ENCODE results near the gene BPIFB3.

BPIFB3 gene

DNA sequence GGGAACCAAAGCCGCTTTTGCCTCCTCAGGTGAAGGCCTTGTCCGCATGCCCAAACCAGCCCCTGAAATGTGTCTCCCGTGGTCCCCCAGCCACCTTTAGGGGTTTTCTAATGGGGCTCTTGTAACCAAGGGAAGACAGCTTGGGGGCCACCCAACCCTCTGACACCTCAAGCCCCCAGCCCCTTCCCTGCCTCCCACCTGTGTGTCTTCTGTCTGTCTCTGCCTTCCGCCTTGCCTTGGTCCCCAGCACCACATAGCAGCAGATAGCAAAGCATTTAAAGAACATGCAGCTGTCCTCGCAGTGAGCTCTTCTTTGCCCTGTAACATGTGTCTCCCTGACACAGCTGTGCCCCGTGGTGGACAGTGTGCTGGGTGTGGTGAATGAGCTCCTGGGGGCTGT lies 9.6 kb downstream of the BPIFB3 start:
- DNase-seq: no peak

DNA sequence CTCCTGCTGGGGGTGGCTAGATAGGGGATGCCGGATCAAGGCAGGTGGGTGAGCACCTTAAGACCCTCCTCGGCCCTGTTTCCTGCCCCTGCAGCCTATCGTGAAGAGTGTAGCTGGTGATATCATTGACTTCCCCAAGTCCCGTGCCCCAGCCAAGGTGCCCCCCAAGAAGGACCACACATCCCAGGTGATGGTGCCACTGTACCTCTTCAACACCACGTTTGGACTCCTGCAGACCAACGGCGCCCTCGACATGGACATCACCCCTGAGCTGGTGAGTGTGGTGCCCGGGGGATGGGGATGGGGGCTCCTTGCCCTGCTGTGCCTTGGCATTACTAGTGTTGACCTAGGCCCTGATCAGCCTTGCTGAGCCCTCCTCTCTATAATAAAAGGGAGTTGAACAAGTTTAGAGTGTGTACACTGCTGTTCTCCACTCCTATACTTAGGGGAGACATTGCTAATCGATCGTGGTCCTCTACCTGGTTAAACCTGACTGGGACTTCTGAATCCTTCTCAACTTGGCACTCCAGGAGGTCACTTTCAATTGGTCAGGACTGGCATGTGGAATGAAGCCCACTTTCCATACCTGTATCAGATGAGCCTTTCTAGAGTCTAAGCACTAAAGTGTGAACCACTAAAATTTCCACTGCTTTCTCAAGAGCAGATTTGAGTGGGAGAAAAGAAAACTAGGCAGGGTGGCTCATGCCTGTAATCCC lies 11.0 kb downstream of the BPIFB3 start:
- no peak for DNase-seq

DNA sequence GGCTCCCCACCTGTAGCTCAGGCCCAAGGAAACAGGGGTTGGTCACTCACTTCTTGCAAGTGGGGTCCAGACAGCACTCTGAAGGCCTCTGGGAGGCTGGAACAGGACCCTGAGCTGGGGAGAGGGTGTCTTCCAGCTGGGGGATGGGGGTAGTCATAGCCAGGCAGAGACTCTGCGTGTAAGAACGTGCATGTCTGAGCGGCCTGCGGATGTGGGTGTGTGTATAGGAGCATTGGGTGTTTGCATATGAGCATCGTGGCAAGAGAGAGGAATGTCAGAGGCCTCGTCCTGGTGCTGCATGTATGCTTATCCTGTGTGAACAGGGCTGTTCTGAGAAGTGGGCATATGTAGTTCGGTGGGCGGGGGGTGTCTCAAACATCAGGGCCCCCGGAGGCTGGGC lies 12.1 kb downstream of the BPIFB3 start:
- no peak for DNase-seq

DNA sequence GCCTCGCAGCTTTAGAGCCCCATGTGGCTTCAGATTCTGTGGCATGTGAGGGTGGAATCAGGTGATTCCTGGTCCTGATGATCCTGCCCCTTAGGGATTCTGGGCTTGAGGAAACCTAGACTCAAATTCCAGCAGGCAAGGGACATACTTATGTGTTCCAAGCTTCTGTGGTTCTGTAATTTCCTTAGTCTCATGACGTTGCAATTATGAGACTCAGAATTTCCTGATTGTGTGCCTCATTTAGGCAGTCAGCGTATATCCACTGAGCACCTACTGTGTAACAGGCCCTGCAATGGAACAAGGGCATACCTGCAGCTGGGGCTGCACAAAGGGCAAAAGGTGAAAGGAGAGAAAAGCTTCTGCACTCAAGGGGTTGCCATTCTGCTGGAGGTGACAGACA lies 14.1 kb downstream of the BPIFB3 start:
- no peak for DNase-seq

DNA sequence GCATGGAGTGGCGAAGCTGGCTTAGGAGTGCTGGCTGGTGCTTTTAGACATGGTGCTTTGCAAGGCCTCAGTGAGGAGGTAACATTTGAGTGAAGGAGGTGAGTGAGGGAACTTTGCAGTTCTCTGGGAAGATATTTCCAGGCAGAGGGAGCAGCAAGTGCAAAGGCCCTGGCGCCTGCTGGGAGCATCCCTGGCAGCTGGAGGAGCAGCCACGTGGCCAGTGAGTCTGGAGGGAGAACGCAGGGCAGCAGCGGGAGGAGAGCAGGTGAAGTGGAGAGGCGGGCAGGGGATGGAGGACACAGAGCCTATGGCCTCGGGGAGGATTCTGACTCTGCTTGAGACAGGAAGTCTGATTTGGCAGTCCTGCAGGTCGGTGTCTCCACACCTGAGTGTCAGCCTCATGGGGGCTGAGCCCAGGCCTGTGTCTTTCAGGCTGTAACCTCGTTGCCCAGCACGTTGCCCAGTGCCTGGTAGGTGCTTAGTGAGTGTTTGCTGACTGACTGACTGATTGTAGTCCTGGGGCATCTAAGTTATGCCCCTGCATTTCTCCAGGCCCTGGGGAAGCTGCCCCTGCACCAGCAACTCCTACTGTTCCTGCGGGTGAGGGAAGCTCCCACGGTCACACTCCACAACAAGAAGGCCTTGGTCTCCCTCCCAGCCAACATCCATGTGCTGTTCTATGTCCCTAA lies 14.7 kb downstream of the BPIFB3 start:
- DNase-seq: no peak

DNA sequence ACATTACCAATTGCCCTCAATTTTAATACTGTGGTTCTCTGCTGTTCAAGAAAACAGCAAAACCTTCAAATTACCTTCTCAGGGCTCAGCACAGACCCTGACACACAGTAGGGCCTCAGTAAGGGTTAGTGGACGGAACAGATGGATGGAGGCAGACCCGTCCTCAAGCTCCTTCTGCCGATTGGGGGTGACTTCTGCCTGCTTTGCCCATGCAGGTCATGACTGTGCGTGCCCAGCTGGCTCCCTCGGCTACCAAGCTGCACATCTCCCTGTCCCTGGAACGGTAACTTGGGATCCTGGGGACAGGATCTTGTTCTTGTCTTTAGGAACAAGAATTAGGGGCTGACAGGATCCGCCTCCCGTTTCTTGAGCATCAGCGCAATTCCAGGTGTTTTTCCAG lies 16.0 kb downstream of the BPIFB3 start:
- DNase-seq: no peak

DNA sequence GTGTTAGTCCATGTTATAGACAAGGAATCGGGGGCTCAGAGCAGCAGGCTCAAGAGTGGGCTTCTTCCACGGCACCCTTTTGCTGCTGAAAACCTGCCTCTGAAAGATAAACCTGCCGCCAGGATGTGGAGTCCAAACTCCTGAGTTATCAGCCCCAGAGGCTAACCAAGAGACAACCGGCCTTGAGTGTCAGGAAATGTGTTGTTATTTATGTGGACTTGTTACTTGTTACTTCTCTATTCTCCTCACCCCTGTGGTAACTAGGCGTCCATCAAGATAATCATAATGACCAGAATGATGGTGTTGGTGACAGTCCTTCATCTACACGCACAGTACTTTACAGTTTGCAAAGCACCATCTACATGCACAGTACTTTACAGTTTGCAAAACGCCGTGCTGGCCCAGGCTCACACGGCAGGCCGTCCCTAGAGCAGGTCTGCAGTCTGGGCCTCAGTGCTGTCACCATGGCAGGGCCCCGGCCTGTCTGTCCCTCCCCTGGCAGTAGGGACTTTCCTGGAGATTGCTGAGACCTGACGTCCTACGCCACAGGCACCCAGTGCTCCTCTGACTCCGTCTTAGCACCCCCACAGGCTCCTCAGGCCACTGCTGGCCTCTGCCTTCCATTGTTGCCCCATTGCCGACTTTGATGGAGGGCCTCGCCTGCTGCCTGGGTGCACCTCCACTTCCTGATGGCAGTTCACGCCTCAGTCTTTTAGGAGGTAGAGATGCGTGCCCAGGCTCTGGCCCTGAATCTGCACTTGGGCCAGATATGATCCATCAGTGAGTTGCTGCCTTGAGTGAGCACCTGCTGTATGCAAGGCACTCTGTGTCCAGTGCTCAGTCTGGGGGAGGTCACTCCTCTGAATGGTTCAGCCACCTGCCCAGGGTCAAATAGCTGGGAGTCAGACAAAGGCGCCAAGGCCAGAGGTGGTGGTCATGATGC lies 16.7 kb downstream of the BPIFB3 start:
- no peak for DNase-seq

DNA sequence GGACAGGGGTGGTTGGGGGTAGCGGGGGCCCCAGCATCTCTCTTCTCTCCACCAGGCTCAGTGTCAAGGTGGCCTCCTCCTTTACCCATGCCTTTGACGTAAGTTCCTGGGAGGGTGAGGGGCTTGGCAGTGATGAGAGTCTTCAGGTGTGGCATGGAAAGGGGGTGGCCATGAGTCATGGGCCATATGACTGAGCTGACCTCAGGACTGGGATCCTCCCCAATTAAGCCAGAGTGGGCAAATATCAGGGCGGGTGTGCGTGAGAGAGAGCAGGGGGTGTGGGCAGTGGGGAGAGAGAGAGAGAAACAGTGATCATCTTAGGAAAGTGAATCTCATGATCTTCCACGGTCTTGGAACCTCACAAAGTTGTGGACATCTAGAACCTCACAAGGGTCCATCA lies 17.5 kb downstream of the BPIFB3 start:
- DNase-seq: no peak

DNA sequence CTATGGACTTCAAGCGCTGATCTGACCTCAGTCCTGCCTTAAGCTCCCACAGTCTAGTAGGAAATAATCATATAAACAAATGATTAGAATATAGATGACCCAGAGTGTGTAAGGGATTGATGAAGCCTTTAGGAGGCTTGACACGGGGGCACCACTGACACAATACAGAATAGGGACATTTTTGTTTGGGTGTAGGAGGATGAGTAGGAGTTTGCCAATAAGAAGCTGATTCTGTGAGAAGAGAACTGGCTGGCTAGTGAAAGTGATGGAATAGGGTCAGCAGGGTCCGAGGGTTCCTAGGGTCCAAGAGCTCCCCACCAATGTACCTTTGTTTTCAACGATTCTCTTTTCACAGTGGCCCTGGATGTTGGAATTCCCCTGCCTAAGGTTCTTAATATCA lies 18.7 kb downstream of the BPIFB3 start:
- DNase-seq: no peak

DNA sequence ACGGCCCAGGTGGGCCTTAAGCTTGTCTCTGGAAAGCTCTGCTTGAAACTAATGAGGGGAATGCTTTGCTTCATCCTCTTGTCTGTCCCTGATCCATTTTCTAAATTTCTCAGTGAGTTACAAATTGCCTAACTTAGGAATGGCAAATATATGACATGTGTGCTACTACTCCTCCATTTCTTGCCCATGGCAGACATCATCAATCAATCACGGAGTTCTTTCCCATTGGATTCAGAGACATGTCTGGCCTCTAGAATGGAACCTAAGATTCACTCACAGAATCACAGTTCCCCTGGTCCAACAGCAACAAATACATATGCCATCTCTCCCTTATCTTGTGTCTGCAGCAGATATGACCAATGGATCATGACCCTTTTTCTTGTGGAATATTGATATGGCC lies 19.1 kb downstream of the BPIFB3 start:
- no peak for DNase-seq

DNA sequence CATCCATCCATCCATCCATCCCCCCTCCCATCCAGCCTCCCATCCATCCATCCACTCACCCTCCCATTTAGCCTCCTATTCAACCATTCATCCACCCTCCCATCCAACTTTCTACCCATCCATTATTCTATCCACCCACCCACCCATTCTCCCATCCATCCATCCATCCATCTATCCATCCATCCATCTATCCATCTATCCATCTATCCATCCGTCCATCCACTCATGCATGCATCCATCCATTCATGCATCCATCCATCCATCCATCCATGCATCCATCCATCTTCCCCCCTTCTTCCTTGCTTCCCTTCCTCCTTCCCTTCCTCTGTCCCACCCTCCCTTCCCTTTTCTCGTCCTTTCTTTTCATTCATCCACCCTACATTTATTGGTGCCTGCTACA lies 21.0 kb downstream of the BPIFB3 start:
- DNase-seq: no peak

DNA sequence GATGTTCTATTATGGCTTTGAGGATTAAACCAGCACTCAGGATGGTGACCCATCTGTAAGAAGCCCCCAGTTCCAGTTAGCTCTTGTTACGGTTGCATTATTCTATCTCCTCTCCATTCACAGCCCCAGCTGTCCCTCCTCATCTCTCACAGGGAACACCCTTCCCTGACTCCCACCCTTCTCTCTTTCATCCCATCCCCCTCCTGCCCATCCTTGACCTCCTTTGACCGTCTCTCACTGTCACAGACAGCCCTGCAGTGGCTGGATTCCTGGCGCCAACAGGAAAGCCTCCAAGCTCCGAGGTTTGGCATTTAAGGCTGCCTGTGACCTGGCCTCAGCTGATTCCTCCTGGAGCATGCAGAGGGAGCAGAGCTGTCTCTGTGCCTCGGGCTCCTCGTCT lies 21.6 kb downstream of the BPIFB3 start:
- DNase-seq: no peak

DNA sequence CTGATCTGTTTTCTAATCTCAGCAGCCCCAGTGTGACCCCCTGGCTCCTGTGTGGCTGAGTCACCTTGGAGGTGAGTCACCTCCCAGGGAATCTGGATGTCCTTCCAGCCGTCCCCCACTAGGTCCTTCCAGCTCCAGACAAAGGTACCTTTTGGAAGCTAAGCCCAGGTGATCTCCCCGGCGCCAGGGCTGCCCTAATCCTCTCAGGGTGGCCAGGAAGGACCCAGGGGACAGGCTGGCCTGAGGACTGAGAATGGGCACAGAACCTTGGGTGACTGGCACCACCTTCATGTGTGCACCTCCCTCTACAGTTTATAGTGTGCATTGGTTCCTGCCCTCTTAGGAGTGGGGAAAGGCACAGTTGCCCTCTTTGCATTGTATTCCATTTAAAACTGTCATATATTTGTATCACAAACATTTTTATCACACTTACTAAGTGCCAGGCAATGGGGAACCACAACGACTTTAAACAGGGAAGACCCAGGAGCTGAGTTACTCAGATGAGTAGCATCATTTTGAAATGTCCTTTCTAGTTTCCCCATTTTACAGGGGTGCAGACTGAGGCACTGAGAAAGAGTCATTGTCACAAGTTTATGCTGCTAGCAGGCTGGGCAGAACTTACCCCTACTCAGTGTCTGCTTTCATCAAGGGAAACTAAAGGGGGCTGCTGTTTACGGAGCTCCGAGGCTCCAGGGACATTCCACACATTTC lies 23.1 kb downstream of the BPIFB3 start:
- DNase-seq: no peak

DNA sequence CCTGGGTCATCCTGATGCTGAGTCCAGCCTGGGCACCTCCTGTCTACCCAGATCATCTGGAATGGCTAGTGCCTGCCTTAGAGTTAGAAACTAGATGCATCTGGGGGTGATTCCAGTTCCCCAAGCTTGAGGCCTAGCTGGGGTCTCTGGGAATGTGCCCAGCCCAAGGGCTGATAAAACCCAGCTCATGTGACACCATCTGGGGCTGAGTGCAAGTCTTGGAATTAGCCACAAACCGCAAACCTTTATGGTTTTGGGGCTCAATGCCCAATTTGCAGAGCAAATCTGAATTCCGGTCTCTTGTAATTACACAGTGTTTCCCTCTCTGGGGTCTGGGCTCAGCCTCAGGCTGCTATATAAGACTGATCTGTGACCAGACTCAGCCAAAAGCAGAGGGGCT lies 25.6 kb downstream of the BPIFB3 start, which contains the start of gene BPIFB4:
Gene BPIFB4 (plus strand): TSS at position 385 of the 400 bp plus-strand sequence. CDS start 1,884 bp downstream, outside the sequence.
- DNase-seq: no peak

DNA sequence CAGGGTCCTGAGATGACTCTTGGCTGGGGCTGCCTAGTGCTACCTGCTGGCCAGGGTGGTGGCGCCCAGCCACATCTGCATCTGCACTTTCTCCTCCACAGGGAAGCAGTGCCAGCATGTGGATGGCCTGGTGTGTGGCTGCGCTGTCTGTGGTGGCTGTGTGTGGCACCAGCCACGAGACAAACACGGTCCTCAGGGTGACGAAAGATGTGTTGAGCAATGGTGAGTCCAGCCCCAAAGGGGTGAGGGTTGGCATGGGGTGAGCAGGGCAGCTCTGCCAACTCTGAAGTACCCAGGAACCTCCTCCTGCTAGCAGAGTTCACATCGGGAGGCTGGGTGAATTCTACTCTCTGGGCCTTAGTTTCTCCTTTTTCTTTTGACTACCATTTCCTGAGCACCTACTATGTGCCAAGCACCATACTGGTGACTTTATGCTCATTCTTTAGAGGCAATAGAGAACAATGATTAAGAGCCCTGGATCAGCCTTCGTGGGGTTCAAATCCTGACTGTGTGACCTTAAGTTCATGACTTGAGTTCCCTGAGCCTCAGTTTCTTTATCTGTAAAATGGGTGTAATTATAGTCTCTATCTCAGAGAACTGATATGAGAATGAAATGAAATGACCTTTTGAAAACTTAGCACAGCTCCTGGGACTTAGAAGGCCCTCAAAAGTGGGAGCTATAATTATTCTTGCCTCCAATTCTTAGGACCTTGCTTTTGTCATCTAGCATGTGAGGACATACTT lies 27.9 kb downstream of the BPIFB3 start:
- DNase-seq: no peak

DNA sequence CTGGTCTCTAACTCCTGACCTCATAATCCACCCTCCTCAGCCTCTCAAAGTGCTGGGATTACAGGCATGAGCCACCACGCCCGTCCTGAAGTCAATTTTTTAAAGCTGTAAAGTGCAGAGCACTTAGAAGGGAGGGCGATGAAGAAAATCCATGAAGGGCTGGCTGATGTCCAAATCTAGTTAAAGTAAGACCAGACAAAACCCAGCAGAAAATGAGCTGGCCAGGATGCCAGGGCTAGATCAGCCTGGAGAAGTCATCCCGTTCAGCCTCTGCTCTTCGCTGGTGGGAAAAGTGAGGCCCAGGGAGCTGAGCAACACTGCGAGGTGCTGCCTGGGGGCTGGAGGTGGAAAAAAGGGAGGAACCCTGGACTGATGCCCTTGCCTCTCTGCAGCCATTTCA lies 28.8 kb downstream of the BPIFB3 start:
- DNase-seq: no peak

DNA sequence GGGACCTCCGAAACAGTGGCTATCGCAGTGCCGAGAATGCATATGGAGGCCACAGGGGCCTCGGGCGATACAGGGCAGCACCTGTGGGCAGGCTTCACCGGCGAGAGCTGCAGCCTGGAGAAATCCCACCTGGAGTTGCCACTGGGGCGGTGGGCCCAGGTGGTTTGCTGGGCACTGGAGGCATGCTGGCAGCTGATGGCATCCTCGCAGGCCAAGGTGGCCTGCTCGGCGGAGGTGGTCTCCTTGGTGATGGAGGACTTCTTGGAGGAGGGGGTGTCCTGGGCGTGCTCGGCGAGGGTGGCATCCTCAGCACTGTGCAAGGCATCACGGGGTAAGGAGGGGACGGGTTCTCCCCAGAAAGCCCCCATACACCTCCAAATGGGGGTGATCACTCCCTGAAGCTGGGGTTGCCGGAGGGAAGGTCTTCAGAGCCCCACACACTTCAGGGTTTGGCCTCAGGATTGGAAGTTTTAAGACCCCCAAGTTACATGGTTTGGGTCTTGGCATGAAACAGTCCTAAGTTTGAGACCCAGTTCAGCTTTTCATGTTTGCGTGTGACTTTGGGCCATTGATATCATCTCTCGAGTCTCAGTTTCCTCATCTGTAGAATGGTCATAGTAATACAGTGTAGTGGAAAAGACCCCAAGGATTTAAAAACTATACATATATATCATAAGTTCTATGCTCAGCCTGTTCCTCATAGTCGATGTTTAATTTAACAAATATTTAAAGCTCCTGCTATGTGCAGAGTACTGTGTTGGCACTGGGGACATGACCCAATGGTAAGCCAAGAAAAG lies 30.0 kb downstream of the BPIFB3 start:
- no peak for DNase-seq

DNA sequence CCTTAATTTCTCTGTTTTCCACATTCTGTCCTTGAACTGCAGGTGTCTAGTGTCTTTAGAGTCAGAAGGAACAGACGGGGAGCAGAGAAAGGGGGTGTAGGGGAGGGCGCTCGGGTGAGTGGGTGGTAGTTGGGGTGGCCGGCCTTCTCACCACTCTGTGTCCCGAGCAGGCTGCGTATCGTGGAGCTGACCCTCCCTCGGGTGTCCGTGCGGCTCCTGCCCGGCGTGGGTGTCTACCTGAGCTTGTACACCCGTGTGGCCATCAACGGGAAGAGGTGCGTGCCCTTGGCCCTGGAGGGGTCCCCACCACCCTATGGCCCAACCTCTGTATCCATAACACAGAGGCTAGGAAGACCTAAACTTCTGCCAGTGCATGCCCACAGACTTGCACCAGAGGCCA lies 31.0 kb downstream of the BPIFB3 start:
- no peak for DNase-seq

DNA sequence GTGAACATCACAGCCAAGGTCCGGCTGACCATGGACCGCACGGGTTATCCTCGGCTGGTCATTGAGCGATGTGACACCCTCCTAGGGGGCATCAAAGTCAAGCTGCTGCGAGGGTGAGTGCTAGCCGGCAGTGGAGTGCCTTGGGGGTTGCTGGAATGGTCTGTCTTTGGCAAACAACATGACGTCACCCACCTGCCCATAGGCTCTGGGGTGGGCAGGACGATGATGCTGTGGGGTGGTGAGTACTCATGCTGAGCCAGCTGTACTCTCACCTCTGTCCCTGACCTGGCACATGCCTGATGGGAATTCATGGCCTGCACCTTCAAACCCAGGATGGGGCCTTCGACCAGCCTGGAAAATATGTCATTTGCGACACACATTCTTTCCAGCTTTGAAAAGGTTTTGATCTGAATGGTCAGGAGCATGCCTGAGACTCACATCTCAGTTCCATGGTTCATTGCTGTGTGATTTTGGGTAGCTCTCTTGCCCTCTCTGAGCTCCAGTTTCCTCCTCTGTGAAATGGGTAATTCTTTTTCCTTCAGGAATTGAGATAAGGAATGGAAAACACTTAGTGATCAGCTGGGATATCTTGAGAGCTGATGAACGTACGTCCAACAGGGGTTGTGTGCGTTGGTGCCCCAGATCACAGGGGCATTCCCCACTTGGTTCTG lies 32.5 kb downstream of the BPIFB3 start:
- no peak for DNase-seq

DNA sequence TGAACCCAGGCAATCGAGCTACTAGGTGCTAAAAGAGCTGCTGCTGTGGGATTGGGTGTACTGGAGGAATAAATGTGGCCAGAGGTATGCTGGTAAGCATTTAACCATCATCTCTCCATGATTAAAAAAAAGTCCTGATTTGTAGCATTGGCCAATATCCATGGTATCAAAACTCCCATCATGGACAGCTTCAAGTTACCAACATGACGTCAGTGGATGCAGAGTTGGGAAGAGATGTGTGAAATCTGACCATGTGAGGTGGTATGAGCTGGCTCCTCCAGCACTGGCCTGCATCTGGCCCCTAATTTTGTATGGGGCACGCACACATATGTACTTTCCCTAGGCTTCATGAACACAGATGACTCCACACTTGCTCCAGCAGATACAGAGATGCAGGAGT lies 37.4 kb downstream of the BPIFB3 start:
- DNase-seq: no peak

DNA sequence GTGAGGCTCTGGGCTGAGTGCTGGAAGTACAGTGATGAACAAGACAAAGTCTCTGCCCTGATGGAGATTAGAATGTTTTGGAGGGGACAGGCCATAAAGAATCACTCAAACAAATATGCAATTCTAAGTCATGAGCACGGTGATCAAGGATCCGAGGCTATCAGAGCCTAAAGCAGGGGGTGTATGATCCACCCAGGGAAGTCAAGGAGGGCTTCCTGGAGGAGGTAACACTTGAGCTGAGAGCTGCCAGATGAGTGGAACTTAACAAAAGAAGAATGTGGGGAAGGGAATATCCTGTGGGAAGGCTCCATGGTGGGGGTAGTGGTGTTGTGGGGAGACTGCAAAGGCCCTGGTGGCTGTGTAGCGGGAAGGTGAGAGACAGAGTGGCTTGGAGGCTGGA lies 38.0 kb downstream of the BPIFB3 start:
- no peak for DNase-seq

All from NCI-H510A treated with DMSO at 0.1 percent for 48 hours (cell line).